HPDE6-E6E7 (cell line): ENCODE results near the gene PKP1.
"Not testable (repeated sequence)": the region's sequence is repeated elsewhere in the genome, so short reads cannot be mapped to it uniquely, and the experiment has no call there.

ENCODE experiments used
- DNase-seq: peaks from one replicate; pipeline ENCODE4 v3.0.0; 2011; ENCODE audit warnings: missing footprints; ENCODE audit errors: extremely low spot score

PKP1 gene

GRCh38 chr1:201282931-201283829 lies at the start of gene PKP1:
PKP1 (plus strand) TSS chr1:201283506; CDS start chr1:201283703, 197 bp downstream.
- peak; percentile 80 for DNase-seq

DNA sequence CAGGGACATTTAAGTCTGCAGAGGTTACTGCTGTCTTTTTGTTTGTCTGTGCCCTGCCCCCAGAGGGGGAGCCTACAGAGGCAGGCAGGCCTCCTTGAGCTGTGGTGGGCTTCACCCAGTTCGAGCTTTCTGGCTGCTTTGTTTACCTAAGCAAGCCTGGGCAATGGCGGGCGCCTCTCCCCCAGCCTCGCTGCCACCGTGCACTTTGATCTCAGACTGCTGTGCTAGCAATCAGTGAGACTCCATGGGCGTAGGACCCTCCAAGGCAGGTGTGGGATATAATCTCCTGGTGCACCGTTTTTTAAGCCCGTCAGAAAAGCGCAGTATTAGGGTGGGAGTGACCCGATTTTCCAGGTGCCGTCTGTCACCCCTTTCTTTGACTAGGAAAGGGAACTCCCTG lies 43.7 kb upstream of the PKP1 start:
- not testable (repeated sequence) for DNase-seq

- DNase-seq = no peak
Measured at GRCh38 chr1:201240171-201240570, 43.1 kb upstream of the PKP1 start.

- DNase-seq = no peak
Measured at GRCh38 chr1:201241736-201242135, 41.6 kb upstream of the PKP1 start.

- no peak for DNase-seq
Measured at GRCh38 chr1:201245082-201245481, 38.2 kb upstream of the PKP1 start.

DNA sequence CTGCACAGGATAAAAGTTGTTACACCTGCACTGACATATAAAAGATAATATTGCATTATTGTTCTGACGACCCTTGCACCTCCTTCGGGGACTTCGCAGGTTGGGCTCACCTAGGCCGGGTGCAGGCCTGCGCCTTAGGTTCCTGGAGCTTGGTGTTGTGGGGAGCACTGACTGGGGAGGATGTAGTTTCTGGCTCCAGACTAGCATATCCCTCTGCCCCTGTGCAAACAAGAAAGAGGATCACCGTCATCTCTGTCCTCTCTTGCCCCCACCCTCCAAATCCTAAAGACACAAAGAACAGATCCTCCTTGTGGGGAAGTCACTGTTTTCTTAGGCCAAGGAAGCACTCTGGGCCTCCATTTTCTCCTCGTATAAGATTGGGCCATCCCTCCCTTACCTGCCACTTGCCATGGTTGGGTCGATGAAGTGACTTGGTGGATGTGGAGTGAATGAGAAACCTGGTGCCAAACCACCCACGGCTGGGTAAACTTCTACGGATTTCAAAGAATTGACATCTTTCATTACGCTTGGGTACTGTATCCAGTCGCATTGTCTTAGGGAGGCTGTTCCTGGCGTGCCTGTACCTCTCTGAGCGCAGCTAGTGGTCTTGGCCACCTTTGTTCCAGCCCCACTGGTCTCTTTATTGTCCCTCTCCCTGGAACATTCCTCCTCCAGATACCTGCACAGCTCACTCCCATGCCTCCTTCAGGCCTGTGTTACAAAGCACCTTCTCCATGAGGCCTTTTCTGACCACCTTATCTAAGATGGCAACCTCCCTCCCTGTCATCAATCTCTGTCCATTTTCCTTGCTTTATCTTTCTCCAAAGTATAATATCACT lies 34.4 kb upstream of the PKP1 start:
- no peak for DNase-seq

- DNase-seq = no peak
Measured at GRCh38 chr1:201250326-201251011, 32.8 kb upstream of the PKP1 start.

DNA sequence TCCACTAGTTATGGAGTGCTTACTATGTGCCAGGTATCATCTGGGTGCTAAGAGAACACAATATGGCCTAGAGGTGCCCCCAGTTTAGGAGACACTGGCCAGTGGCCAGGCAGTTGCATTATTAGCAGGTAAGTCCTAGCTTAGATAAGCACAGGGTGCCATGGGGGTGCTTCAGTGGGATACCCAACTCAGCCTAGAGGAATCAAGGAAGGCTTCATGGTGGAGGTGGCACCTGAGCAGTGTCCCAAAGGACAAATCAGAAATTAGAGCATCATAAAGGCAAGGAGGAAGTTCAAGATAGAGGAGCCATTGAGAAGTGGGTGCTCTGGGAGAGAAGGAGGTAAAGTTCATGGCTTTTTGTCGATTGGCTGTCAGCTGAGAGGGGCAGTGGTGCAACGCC lies 31.9 kb upstream of the PKP1 start:
- DNase-seq = no peak

GRCh38 chr1:201251851-201252430 lies 31.4 kb upstream of the PKP1 start:
- DNase-seq = no peak

- DNase-seq = no peak
Measured at GRCh38 chr1:201252944-201253371, 30.3 kb upstream of the PKP1 start.

DNA sequence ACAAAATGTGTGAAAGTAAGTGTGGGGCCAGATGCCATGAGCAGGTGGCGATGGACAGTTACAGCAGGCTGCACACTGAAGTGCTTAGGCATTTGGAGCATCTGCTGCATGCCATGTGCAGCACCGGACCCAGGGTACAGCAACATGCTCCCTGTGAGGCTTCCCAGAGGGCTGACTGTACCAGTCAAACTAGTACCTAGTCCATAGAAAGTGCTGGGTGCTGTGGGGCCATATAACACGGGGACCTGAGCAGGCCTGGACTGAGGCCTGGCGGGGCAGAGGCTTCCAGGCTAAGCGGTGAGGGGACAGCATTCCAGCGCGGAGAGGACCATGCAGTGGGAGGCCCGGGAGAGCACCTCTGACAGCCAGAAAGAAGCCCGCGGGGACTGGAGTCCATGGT lies 29.9 kb upstream of the PKP1 start:
- DNase-seq = no peak

- no peak for DNase-seq
Measured at GRCh38 chr1:201253906-201254624, 29.2 kb upstream of the PKP1 start.

- DNase-seq = peak; percentile 72
Measured at GRCh38 chr1:201254625-201255478, 28.5 kb upstream of the PKP1 start.

DNA sequence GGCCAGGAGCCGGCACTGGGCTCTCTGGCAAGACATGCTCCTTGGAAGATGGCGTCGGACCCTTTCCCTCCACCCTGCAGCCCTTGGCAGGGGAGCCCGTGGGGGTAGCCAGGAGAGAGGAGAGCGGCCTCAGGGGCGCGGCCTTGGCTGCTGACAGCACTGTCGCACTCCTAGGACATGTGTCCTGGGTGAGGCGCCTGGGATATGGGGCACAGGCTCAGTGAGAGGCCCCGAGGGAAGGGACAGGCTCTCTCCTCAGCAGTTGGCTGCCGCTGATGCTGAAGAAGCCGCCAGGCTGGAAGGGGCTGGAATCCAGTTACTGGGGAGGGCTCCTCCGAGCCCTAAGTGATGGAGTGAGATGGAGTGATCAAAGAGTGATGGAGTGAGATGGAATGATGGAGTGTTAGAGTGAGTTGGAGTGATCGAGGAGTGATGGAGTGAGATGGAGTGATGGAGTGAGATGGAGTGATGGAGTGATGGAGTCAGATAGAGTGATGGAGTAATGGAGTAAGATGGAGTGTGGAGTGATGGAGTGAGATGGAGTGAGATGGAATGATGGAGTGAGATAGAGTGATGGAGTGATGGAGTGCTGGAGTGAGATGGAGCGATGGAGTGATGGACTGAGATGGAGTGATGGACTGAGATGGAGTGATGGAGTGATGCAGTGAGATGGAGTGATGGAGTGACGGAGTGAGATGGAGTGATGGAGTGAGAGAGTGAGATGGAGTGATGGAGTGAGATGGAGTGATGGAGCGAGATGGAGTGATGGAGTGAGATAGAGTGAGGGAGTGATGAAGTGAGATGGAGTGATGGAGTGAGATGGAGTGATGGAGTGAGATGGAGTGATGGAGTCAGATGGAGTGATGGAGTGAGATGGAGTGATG lies 27.6 kb upstream of the PKP1 start:
- DNase-seq = no peak

GRCh38 chr1:201258132-201258531 lies 25.2 kb upstream of the PKP1 start:
- DNase-seq = not testable (repeated sequence)

DNA sequence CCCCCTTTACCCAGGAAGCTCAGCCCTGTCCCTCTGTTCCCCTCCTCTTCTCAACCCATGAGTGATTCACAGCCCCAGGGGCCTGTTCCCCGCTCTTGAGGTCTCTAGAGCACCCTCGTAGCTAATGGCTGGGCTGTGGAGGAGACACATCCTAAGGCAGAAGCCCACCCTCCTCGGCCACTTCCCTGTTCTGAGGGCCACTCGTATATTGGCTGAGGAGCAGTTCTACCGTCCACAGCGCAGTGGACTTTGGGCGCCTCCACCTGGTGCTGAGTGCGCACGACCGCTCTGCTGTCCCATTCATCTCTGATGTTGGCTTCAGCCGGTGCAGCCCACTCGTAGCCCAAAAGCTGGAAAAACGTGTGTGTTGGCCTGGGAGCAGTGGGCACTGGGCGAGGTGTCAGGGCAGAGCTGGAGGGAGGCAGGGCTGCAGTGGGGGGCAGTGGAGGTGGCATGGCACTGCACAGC lies 24.5 kb upstream of the PKP1 start:
- DNase-seq = no peak

GRCh38 chr1:201259476-201260235 lies 23.6 kb upstream of the PKP1 start:
- peak; percentile 76 for DNase-seq

- no peak for DNase-seq
Measured at GRCh38 chr1:201260236-201260590, 23.1 kb upstream of the PKP1 start.
